Lower leg skin (tissue), 3 donors: Measurements from ENCODE around the gene ASPG.

ENCODE experiments used
- POLR2A ChIP-seq, 2 donors: fragments of 450-650 bp; IDR thresholded peaks; one replicate each; pipeline ENCODE4 v1.6.1; 2016 to 2017; ENCODE audit warnings: antibody characterized with exemption in 2 of 2, mild to moderate bottlenecking in 1 of 2, moderate library complexity in 1 of 2
- TF ChIP-seq, protein P1 (sequence below), 3 donors: fragments of 450-650 bp; IDR thresholded peaks; one replicate each; pipeline ENCODE4 v1.5.1; 2016; ENCODE audit warnings: antibody characterized with exemption in 3 of 3, mild to moderate bottlenecking in 3 of 3, moderate library complexity in 2 of 3

DNA sequence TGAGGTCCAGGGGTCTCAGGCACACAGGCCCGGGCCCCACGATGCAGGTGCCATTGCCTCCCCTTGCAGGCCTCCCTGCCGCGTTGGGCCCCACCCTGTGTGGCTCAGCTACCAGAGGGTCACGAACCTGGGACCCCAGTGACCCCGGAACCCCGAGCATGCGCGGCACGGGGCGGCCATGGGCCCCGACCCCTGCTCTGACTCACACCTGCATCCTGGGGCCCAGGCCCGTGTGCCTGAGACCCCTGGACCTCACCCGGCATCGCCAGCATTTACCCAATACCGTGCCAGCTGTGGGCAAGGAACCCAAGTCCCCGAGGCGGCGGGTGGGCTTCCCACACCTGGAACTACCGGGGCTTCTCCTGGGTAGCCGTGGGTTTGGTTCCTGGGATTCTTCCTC lies 78.0 kb downstream of the ASPG start:
- no peak for TF ChIP-seq POLR2A (IDR thresholded peaks at IDR 0.05)
- TF ChIP-seq, protein P1, sequence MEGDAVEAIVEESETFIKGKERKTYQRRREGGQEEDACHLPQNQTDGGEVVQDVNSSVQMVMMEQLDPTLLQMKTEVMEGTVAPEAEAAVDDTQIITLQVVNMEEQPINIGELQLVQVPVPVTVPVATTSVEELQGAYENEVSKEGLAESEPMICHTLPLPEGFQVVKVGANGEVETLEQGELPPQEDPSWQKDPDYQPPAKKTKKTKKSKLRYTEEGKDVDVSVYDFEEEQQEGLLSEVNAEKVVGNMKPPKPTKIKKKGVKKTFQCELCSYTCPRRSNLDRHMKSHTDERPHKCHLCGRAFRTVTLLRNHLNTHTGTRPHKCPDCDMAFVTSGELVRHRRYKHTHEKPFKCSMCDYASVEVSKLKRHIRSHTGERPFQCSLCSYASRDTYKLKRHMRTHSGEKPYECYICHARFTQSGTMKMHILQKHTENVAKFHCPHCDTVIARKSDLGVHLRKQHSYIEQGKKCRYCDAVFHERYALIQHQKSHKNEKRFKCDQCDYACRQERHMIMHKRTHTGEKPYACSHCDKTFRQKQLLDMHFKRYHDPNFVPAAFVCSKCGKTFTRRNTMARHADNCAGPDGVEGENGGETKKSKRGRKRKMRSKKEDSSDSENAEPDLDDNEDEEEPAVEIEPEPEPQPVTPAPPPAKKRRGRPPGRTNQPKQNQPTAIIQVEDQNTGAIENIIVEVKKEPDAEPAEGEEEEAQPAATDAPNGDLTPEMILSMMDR (IDR thresholded peaks at IDR 0.05) = no peak
